Activated CD8-positive, alpha-beta memory T cell treated with anti-CD3 and anti-CD28 coated beads for 48 hours (primary cell): ENCODE data around the gene PSMG4.
"Not testable (repeated sequence)": the region's sequence is repeated elsewhere in the genome, so short reads cannot be mapped to it uniquely, and the experiment has no call there.

Experiments
- DNase-seq, 3 experiments: peaks; one replicate each; pipeline ENCODE4 v3.0.0-alpha.2; 2020; ENCODE audit warnings: low read depth in 2 of 3, low spot score in 2 of 3

Gene PSMG4

GRCh38 chr6:3230256-3230882 lies 28.4 kb upstream of the PSMG4 start:
- DNase-seq = no peak

- no peak for DNase-seq
These were observed 27.9 kb upstream of the PSMG4 start for GRCh38 chr6:3230900-3231246.

- DNase-seq = no peak
These were observed 27.3 kb upstream of the PSMG4 start for GRCh38 chr6:3231247-3232016.

- DNase-seq = no peak
These were observed 26.5 kb upstream of the PSMG4 start for GRCh38 chr6:3232017-3232945.

GRCh38 chr6:3233321-3233720 lies 25.4 kb upstream of the PSMG4 start:
- no peak for DNase-seq

- no peak for DNase-seq
These were observed 24.8 kb upstream of the PSMG4 start for GRCh38 chr6:3233904-3234303.

GRCh38 chr6:3235486-3235885 lies 23.3 kb upstream of the PSMG4 start:
- DNase-seq = no peak

- DNase-seq = no peak
These were observed 22.7 kb upstream of the PSMG4 start for GRCh38 chr6:3236005-3236404.

- no peak for DNase-seq
These were observed 20.7 kb upstream of the PSMG4 start for GRCh38 chr6:3237761-3238662.

GRCh38 chr6:3239110-3239830 lies 19.5 kb upstream of the PSMG4 start:
- DNase-seq = no peak

GRCh38 chr6:3240595-3240994 lies 18.2 kb upstream of the PSMG4 start:
- no peak for DNase-seq

- DNase-seq = not testable (repeated sequence)
These were observed 17.0 kb upstream of the PSMG4 start for GRCh38 chr6:3241745-3242144.

GRCh38 chr6:3242768-3243167 lies 16.0 kb upstream of the PSMG4 start:
- DNase-seq = no peak

GRCh38 chr6:3244003-3244831 lies 14.5 kb upstream of the PSMG4 start:
- no peak for DNase-seq

- not testable (repeated sequence) for DNase-seq
These were observed 13.9 kb upstream of the PSMG4 start for GRCh38 chr6:3244832-3245161.

GRCh38 chr6:3245216-3245615 lies 13.5 kb upstream of the PSMG4 start:
- no peak for DNase-seq

- no peak for DNase-seq
These were observed 11.2 kb upstream of the PSMG4 start for GRCh38 chr6:3247255-3248146.

GRCh38 chr6:3249821-3250220 lies 8.9 kb upstream of the PSMG4 start:
- no peak for DNase-seq
